Sigmoid colon (tissue), 7 donors: ENCODE data around the gene YARS1. TPM values are rescaled to one million over a fixed set of nuclear protein-coding genes. Genes with fewer than 3 reads are reported as not detected.
"Not testable (repeated sequence)": the region's sequence is repeated elsewhere in the genome, so short reads cannot be mapped to it uniquely, and the experiment has no call there.

Experiments used
- DNase-seq: peaks from one replicate; pipeline ENCODE4 v3.0.0-alpha.2; 2019
- H3K27ac ChIP-seq, 4 donors: fragments of 200-600 bp; sonication (generic); one replicate each; pipeline ENCODE4 v1.5.1; 2016 to 2019; ENCODE audit warnings: mild to moderate bottlenecking in 1 of 4
- H3K27me3 ChIP-seq, 3 donors: fragments of 200-600 bp; sonication (generic); one replicate each; pipeline ENCODE4 v1.5.1; 2019; ENCODE audit warnings: mild to moderate bottlenecking in 1 of 3
- H3K36me3 ChIP-seq, 4 donors: fragments of 200-600 bp; sonication (generic); one replicate each; pipeline ENCODE4 v1.5.1; 2016 to 2019
- H3K4me1 ChIP-seq, 4 donors: fragments of 200-600 bp; sonication (generic); one replicate each; pipeline ENCODE4 v1.5.1; 2017 to 2019
- H3K4me3 ChIP-seq, 4 donors: fragments of 200-600 bp; sonication (generic); one replicate each; pipeline ENCODE4 v1.5.1; 2017 to 2019; ENCODE audit warnings: mild to moderate bottlenecking in 2 of 4, moderate library complexity in 1 of 4
- H3K9me3 ChIP-seq, 4 donors: fragments of 200-600 bp in 3 of 4; sonication (generic) in 3 of 4; one replicate each; pipeline versions ENCODE4 v1.5.1 to v1.6.1; 2013 to 2019
- EP300 ChIP-seq, 4 donors: sonication (generic); formaldehyde crosslinking; IDR thresholded peaks; one replicate each; pipeline ENCODE4 v1.6.1; 2017; ENCODE audit warnings: antibody characterized with exemption in 4 of 4
- POLR2A ChIP-seq, 2 donors: fragments of 450-650 bp; IDR thresholded peaks; one replicate each; pipeline ENCODE4 v1.6.1; 2016; ENCODE audit warnings: antibody characterized with exemption in 2 of 2, mild to moderate bottlenecking in 2 of 2, moderate library complexity in 2 of 2
- POLR2AphosphoS5 ChIP-seq, 4 donors: sonication (generic); formaldehyde crosslinking; IDR thresholded peaks; one replicate each; pipeline ENCODE4 v1.6.1; 2017; ENCODE audit warnings: antibody characterized with exemption in 4 of 4
- WGBS, 2 donors: extraction: QIAGEN DNeasy Blood & Tissue Kit; methylation state at CpG; one replicate each; pipeline ENCODE4 v1.1.7; 2013; 5-methylcytosine and 5-hydroxymethylcytosine counted together
- intact Hi-C: fragments of 100-400 bp; cut with DNase I; formaldehyde crosslinking; loops from one replicate; pipeline ENCODE4 v1.15.1; 2023
- polyA plus RNA-seq, 3 donors: library from polyadenylated mRNA; stranded (reverse); fragments of 200-250 nt; gene quantifications; one replicate each; pipeline ENCODE4 v1.2.3, GENCODE V29; 2013
- total RNA-seq, 4 donors: library from RNA; depleted of rRNA; stranded (reverse); fragments of >200 nt; gene quantifications; one replicate each; pipeline ENCODE4 v1.1.0, GENCODE V29; 2016
- TF ChIP-seq, protein P1 (sequence below), 4 experiments: fragments of 450-650 bp in 3 of 4; fragments of 200-600 bp in 1 of 4; IDR thresholded peaks; one replicate each; pipeline ENCODE4 v1.5.1; 2016 to 2019; ENCODE audit warnings: antibody characterized with exemption in 4 of 4, mild to moderate bottlenecking in 3 of 4, moderate library complexity in 2 of 4
- donor health status: healthy with polysubstance abuse.
- donor health status: Bipolar disorder and iron deficiency.
- donor health status: healthy.

YARS1 gene
- total and polyA plus RNA-seq, 7 donors = 28.7 to 65.2 (median 33.6) TPM

DNA sequence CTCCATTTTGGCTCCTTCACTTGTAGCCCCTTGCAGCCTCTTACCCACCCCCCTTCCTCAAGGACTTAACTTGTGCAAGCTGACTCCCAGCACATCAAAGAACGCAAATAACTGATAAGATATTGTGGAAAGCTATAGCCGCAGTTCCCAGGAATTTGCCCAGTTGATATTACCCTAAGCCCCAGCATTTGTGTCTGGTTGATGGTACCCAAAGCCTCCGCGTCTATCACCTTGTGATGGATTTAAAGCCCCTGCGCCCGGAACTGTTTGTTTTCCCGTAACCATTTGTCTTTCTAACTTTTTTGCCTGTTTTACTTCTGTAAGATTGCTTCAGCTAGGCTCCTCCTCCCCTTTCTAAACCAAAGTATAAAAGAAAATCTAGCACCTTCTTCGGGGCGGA is 5.9 kb downstream of the YARS1 start:
- Histone ChIP-seq H3K36me3 (peaks cover 0 to 47% (median 17%) of the 10 kb centered on the region in 4 donors), H3K27ac (no peak overlapping the region), H3K4me1 (peaks cover 0 to 30% (median 26%) of the 10 kb centered on the region in 4 donors), H3K4me3 (no peak overlapping the region), H3K27me3 (no peaks in the 10 kb centered on the region), H3K9me3 (no peaks in the 10 kb centered on the region)
- 93 to 95% methylated on average over 9 of the region's 9 CpGs for WGBS, 2 donors
- intact Hi-C loops = no loop called here
- TF ChIP-seq POLR2A (IDR thresholded peaks at IDR 0.05) (no peak), POLR2AphosphoS5 (IDR thresholded peaks at IDR 0.05) (no peak), EP300 (IDR thresholded peaks at IDR 0.05) (no peak)
- TF ChIP-seq, protein P1, sequence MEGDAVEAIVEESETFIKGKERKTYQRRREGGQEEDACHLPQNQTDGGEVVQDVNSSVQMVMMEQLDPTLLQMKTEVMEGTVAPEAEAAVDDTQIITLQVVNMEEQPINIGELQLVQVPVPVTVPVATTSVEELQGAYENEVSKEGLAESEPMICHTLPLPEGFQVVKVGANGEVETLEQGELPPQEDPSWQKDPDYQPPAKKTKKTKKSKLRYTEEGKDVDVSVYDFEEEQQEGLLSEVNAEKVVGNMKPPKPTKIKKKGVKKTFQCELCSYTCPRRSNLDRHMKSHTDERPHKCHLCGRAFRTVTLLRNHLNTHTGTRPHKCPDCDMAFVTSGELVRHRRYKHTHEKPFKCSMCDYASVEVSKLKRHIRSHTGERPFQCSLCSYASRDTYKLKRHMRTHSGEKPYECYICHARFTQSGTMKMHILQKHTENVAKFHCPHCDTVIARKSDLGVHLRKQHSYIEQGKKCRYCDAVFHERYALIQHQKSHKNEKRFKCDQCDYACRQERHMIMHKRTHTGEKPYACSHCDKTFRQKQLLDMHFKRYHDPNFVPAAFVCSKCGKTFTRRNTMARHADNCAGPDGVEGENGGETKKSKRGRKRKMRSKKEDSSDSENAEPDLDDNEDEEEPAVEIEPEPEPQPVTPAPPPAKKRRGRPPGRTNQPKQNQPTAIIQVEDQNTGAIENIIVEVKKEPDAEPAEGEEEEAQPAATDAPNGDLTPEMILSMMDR (IDR thresholded peaks at IDR 0.05) = no peak
- DNase-seq = no peak

GRCh38 chr1:32810358-32810757 is 6.8 kb downstream of the YARS1 start:
- no peaks in the 10 kb centered on the region for H3K9me3 ChIP-seq
- intact Hi-C loops = no loop called here
- no peak overlapping the region for H3K27ac ChIP-seq
- H3K36me3 ChIP-seq = peaks cover 0 to 56% (median 24%) of the 10 kb centered on the region in 4 donors
- no peak for DNase-seq
- whole genome bisulfite sequencing, 2 donors = 93% methylated on average over 5 of the region's 5 CpGs
- no peak overlapping the region for H3K4me3 ChIP-seq
- no peaks in the 10 kb centered on the region for H3K27me3 ChIP-seq
- TF ChIP-seq, protein P1 (IDR thresholded peaks at IDR 0.05) = no peak
- TF ChIP-seq EP300 (IDR thresholded peaks at IDR 0.05) (no peak), POLR2AphosphoS5 (IDR thresholded peaks at IDR 0.05) (no peak), POLR2A (IDR thresholded peaks at IDR 0.05) (no peak)
- peaks cover 0 to 21% (median 17%) of the 10 kb centered on the region in 4 donors for H3K4me1 ChIP-seq

GRCh38 chr1:32808580-32808979 is 8.6 kb downstream of the YARS1 start:
- Histone ChIP-seq H3K4me3 (no peak overlapping the region), H3K4me1 (peaks cover 0 to 3% (median under 1%) of the 10 kb centered on the region in 4 donors), H3K9me3 (no peaks in the 10 kb centered on the region), H3K27me3 (no peaks in the 10 kb centered on the region), H3K27ac (no peak overlapping the region), H3K36me3 (peaks cover 0 to 62% (median 25%) of the 10 kb centered on the region in 4 donors)
- WGBS, 2 donors = 94 to 97% methylated on average over 4 of the region's 4 CpGs
- intact Hi-C loops = no loop called here
- TF ChIP-seq POLR2AphosphoS5 (IDR thresholded peaks at IDR 0.05) = no peak
- TF ChIP-seq POLR2A (IDR thresholded peaks at IDR 0.05) = no peak
- TF ChIP-seq EP300 (IDR thresholded peaks at IDR 0.05) = no peak
- TF ChIP-seq, protein P1 (IDR thresholded peaks at IDR 0.05) = no peak
- no peak for DNase-seq

- H3K9me3 ChIP-seq = no peaks in the 10 kb centered on the region
- DNase-seq = no peak
- intact Hi-C loops = no loop called here
- no peak overlapping the region for H3K4me3 ChIP-seq
- no peak overlapping the region for H3K27ac ChIP-seq
- H3K36me3 ChIP-seq = peaks cover 0 to 76% (median 25%) of the 10 kb centered on the region in 4 donors
- WGBS, 2 donors = 85 to 91% methylated on average over 4 of the region's 4 CpGs
- TF ChIP-seq, protein P1 (IDR thresholded peaks at IDR 0.05) = no peak
- TF ChIP-seq POLR2A (IDR thresholded peaks at IDR 0.05) = no peak
- no peak for TF ChIP-seq EP300 (IDR thresholded peaks at IDR 0.05)
- TF ChIP-seq POLR2AphosphoS5 (IDR thresholded peaks at IDR 0.05) = no peak
- H3K4me1 ChIP-seq = no peaks in the 10 kb centered on the region
- H3K27me3 ChIP-seq = no peaks in the 10 kb centered on the region
These were observed 10.1 kb downstream of the YARS1 start for GRCh38 chr1:32806910-32807523.

- H3K27ac ChIP-seq = no peak overlapping the region
- H3K4me1 ChIP-seq = no peaks in the 10 kb centered on the region
- peaks cover 0 to 76% (median 25%) of the 10 kb centered on the region in 4 donors for H3K36me3 ChIP-seq
- intact Hi-C loops = no loop called here
- no peak for DNase-seq
- TF ChIP-seq POLR2AphosphoS5 (IDR thresholded peaks at IDR 0.05) (no peak), POLR2A (IDR thresholded peaks at IDR 0.05) (no peak), EP300 (IDR thresholded peaks at IDR 0.05) (no peak)
- TF ChIP-seq, protein P1 (IDR thresholded peaks at IDR 0.05) = no peak
- 90 to 95% methylated on average over 6 of the region's 6 CpGs for WGBS, 2 donors
- H3K27me3 ChIP-seq = no peaks in the 10 kb centered on the region
- no peaks in the 10 kb centered on the region for H3K9me3 ChIP-seq
- no peak overlapping the region for H3K4me3 ChIP-seq
These were observed 10.9 kb downstream of the YARS1 start for GRCh38 chr1:32806290-32806689.

DNA sequence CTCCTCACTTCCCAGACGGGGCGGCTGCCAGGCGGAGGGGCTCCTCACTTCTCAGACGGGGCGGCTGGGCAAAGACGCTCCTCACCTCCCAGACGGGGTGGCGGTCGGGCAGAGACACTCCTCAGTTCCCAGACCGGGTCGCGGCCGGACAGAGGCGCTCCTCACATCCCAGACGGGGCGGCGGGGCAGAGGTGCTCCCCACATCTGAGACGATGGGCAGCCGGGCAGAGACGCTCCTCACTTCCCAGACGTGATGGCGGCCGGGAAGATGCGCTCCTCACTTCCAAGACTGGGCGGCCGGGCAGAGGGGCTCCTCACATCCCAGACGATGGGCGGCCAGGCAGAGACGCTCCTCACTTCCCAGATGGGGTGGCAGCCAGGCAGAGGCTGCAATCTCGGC is 12.7 kb downstream of the YARS1 start:
- H3K9me3 ChIP-seq, H3K4me3 ChIP-seq, DNase-seq, H3K4me1 ChIP-seq, H3K27ac ChIP-seq, H3K27me3 ChIP-seq, intact Hi-C loops: not testable (repeated sequence)
- H3K36me3 ChIP-seq = peaks cover 0 to 64% (median 18%) of the 10 kb centered on the region in 4 donors
- WGBS, 2 donors = 97 to 99% methylated on average over 29 of the region's 30 CpGs
